ENCODE data around the gene EIF2D.
A peak's percentile ranks its signal among the peaks of the same experiment; 100 is the strongest.

EIF2D gene

GRCh38 chr1:206570529-206570928, 41.7 kb downstream of the EIF2D start:
- no peak for DNase-seq (ENCODE audit: low read depth, low spot score)

- DNase-seq (ENCODE audit: low read depth, low spot score): no peak
Observed at GRCh38 chr1:206569556-206569955, 42.7 kb downstream of the EIF2D start.

GRCh38 chr1:206568779-206569352, 43.4 kb downstream of the EIF2D start:
- DNase-seq (ENCODE audit: low read depth, low spot score): no peak

DNA sequence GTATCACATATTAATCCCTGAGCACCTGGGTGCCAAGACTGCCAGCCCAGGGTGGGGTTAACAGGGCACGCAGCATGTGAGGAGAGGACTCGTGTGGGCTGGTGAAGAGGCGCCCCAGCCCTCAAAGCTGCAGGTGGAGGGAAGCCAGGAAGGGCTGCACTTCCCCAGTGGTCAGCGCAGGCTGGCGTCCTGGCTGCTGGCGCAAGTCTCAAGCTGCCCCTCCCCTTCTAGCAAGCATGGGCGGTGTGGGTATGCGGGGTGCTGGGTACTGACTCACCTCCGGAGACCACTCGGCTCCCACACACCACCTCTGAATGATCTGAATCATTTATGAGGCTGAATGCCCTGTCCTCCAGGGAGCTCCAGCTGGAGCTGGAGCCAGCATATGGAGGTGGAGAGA, 44.0 kb downstream of the EIF2D start:
- DNase-seq (ENCODE audit: low read depth, low spot score): no peak

DNA sequence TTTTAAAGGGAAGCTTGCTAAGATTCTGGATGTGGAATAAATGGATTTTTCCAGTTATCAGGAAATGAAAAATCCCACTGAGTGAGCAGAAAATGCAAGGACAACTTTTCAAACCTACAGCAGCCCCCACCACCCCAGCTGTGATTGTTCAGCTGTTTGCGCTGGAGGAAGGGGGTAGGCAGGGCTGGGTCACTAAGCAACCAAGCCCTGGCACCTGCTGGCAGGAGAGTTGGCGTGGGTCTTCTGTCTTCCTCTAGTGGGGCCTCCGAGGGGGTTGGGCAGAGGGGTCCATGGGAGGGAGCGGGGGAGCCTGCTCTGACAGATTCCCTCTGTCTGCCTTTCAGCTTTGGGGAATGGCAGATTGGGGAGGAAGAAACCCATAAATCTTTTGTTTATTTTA, 45.3 kb downstream of the EIF2D start:
- DNase-seq (ENCODE audit: low read depth, low spot score): no peak

GRCh38 chr1:206565995-206566394, 46.3 kb downstream of the EIF2D start:
- no peak for DNase-seq (ENCODE audit: low read depth, low spot score)

GRCh38 chr1:206563367-206564207, 48.7 kb downstream of the EIF2D start:
- no peak for DNase-seq (ENCODE audit: low read depth, low spot score)

- no peak for DNase-seq (ENCODE audit: low read depth, low spot score)
Observed at GRCh38 chr1:206560007-206560716, 52.1 kb downstream of the EIF2D start.

GRCh38 chr1:206559672-206559995, 52.6 kb downstream of the EIF2D start:
- no peak for DNase-seq (ENCODE audit: low read depth, low spot score)

GRCh38 chr1:206558794-206559671, 53.2 kb downstream of the EIF2D start:
- no peak for DNase-seq (ENCODE audit: low read depth, low spot score)

- DNase-seq (ENCODE audit: low read depth, low spot score): no peak
Observed at GRCh38 chr1:206557636-206558473, 54.4 kb downstream of the EIF2D start.

GRCh38 chr1:206556750-206557635, 55.3 kb downstream of the EIF2D start:
- DNase-seq (ENCODE audit: low read depth, low spot score): peak; percentile 70

GRCh38 chr1:206556047-206556749, 56.1 kb downstream of the EIF2D start:
- DNase-seq (ENCODE audit: low read depth, low spot score): no peak

- DNase-seq (ENCODE audit: low read depth, low spot score): no peak
Observed at GRCh38 chr1:206555473-206555935, 56.8 kb downstream of the EIF2D start.

DNA sequence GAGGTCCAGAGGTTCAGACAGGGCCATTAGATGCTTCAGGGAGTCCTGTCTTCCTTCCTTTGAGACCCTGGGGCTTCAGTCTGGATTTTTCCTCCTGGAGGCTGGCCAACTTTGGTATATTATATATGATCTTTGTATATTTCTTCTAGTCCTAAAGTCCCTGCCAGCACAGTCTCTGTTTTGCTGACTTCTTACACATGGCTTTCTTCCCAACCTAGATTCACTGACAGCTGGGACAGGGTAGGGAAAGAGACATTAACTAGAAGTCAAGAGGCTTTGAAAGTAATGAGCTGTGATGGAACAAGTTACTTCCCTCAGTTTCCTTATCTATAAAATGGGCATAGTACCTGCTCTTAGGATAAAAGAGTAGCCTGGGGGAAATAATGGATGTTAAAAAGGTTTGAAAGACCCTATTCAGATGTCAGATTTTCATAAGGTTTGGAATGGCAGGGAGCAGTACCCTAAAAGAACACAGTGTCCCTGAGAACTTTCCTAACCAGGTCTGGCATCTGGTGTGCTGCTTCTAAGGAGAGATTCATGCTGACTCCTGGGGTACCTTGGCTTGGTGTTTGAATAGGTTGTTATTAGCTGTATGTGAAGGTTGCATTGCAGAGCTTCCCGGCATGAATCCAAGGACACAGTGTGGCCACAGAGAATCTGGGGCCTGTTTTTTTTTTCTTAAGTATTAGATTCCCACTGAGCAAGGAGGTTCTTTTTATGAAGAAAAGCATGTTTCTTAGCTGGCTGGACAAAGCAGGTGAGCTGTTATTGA, 57.4 kb downstream of the EIF2D start:
- DNase-seq (ENCODE audit: low read depth, low spot score): no peak

- DNase-seq (ENCODE audit: low read depth, low spot score): no peak
Observed at GRCh38 chr1:206554211-206554610, 58.1 kb downstream of the EIF2D start.

GRCh38 chr1:206551986-206552326, 60.3 kb downstream of the EIF2D start:
- DNase-seq (ENCODE audit: low read depth, low spot score): no peak

DNA sequence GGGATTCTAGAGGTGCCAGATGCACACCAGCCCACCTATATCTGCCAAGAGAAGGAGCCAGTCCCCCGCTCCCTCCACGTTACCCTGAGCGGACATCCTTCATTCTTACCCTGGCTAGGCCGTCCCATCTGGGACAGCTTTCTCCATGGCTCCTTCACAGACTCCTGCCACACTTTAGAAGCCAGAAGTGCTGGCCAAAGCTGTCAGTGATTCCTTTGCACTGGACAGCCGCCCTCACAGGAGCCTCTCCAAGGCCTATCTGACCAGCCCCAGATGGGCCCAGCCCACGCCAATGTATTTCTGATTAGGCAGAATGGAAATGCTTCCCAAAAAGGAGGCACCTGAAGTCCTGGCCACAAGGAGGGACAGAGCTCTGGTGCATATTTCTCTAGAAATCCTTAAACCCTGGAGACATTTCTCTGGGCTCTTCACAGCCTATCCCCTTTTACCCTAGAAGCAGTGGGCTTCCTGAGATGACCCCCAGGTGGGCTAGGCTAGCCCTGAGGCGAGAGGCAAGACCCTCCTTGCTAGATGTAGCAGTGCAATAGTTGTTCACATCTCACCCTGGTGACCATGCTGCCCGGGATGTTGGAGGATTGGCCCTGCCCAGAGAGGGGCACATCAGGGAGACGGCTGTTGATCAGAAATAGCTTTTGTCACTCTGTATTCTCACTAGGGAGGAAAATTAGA, 60.8 kb downstream of the EIF2D start:
- no peak for DNase-seq (ENCODE audit: low read depth, low spot score)
